Superior temporal gyrus (tissue), 1 donor: ENCODE measurements around the gene CYBRD1.

Experiments
- DNase-seq: peaks from one replicate; pipeline ENCODE4 v3.0.0-alpha.2; 2016; ENCODE audit errors: extremely low spot score

CYBRD1 gene

GRCh38 chr2:171553858-171554257 is 31.6 kb downstream of the CYBRD1 start:
- peak; percentile 42 for DNase-seq

GRCh38 chr2:171554991-171555615 is 32.8 kb downstream of the CYBRD1 start:
- no peak for DNase-seq

- DNase-seq = no peak
Observed at GRCh38 chr2:171557363-171557762, 35.1 kb downstream of the CYBRD1 start.

GRCh38 chr2:171563301-171563700 is 41.0 kb downstream of the CYBRD1 start:
- DNase-seq = no peak

GRCh38 chr2:171564463-171564862 is 42.2 kb downstream of the CYBRD1 start:
- no peak for DNase-seq

- no peak for DNase-seq
Observed at GRCh38 chr2:171566057-171566456, 43.8 kb downstream of the CYBRD1 start.

GRCh38 chr2:171566753-171567152 is 44.5 kb downstream of the CYBRD1 start:
- DNase-seq = no peak

- DNase-seq = no peak
Observed at GRCh38 chr2:171568089-171568488, 45.8 kb downstream of the CYBRD1 start.

- DNase-seq = no peak
Observed at GRCh38 chr2:171571721-171572120, 49.4 kb downstream of the CYBRD1 start.

- peak; percentile 79 for DNase-seq
Observed at GRCh38 chr2:171574149-171574795, 52.0 kb downstream of the CYBRD1 start.

GRCh38 chr2:171575606-171576005 is 53.3 kb downstream of the CYBRD1 start:
- DNase-seq = no peak

GRCh38 chr2:171578127-171578803 is 56.0 kb downstream of the CYBRD1 start:
- no peak for DNase-seq

GRCh38 chr2:171579481-171579880 is 57.2 kb downstream of the CYBRD1 start:
- DNase-seq = no peak

GRCh38 chr2:171583566-171583965 is 61.3 kb downstream of the CYBRD1 start:
- no peak for DNase-seq

GRCh38 chr2:171584001-171584400 is 61.7 kb downstream of the CYBRD1 start:
- no peak for DNase-seq

GRCh38 chr2:171587132-171587531 is 64.9 kb downstream of the CYBRD1 start:
- no peak for DNase-seq

- DNase-seq = no peak
Observed at GRCh38 chr2:171587567-171587966, 65.3 kb downstream of the CYBRD1 start.

- DNase-seq = no peak
Observed at GRCh38 chr2:171590116-171590515, 67.8 kb downstream of the CYBRD1 start.

- no peak for DNase-seq
Observed at GRCh38 chr2:171592036-171592555, 69.8 kb downstream of the CYBRD1 start.

GRCh38 chr2:171595456-171595855 is 73.2 kb downstream of the CYBRD1 start:
- DNase-seq = no peak

GRCh38 chr2:171595896-171596295 is 73.6 kb downstream of the CYBRD1 start:
- DNase-seq = no peak

- DNase-seq = peak; percentile 93
Observed at GRCh38 chr2:171598713-171599319, 76.5 kb downstream of the CYBRD1 start.
